Thyroid gland (tissue), 4 donors: ENCODE results near the gene POTEB3. TPM values are rescaled to one million over a fixed set of nuclear protein-coding genes. Genes with fewer than 3 reads are reported as not detected.
"Not testable (repeated sequence)": the region's sequence is repeated elsewhere in the genome, so short reads cannot be mapped to it uniquely, and the experiment has no call there.

Experiments used
- DNase-seq, 2 donors: peaks; one replicate each; pipeline ENCODE4 v3.0.0-alpha.2; 2019
- H3K27ac ChIP-seq, 3 donors: fragments of 200-600 bp; sonication (generic); 1 replicate in 2 of 3; 2 replicates in 1 of 3; pipeline ENCODE4 v1.5.1; 2016 to 2019; ENCODE audit warnings: mild to moderate bottlenecking in 1 of 3, moderate library complexity in 1 of 3
- H3K27me3 ChIP-seq: fragments of 200-600 bp; sonication (generic); one replicate; pipeline ENCODE4 v1.5.1; 2019
- H3K36me3 ChIP-seq, 2 donors: fragments of 200-600 bp; sonication (generic); one replicate each; pipeline ENCODE4 v1.5.1; 2016 to 2019
- H3K4me1 ChIP-seq, 2 donors: fragments of 200-600 bp; sonication (generic); one replicate each; pipeline ENCODE4 v1.5.1; 2017 to 2019
- H3K4me3 ChIP-seq, 3 donors: fragments of 200-600 bp; sonication (generic); replicated peaks in 1 of 3; 1 replicate in 2 of 3; 2 replicates in 1 of 3; pipeline ENCODE4 v1.5.1; 2016; ENCODE audit warnings: mild to moderate bottlenecking in 1 of 3
- H3K9me3 ChIP-seq: fragments of 200-600 bp; sonication (generic); one replicate; pipeline ENCODE4 v1.5.1; 2017
- WGBS, 2 donors: methylation state at CpG; one replicate each; pipeline ENCODE4 v1.1.5; 2017; 5-methylcytosine and 5-hydroxymethylcytosine counted together
- intact Hi-C: fragments of 100-400 bp; cut with DNase I; formaldehyde crosslinking; loops from one replicate; pipeline ENCODE4 v1.15.1; 2023
- total RNA-seq, 4 donors: library from RNA; depleted of rRNA; stranded (reverse); fragments of >200 nt; gene quantifications; one replicate each; pipeline ENCODE4 v1.2.3, GENCODE V29; 2016

POTEB3 gene
- under 1 TPM in 1 of 4 donors, not detected in 3; 0.13 TPM for total RNA-seq

DNA sequence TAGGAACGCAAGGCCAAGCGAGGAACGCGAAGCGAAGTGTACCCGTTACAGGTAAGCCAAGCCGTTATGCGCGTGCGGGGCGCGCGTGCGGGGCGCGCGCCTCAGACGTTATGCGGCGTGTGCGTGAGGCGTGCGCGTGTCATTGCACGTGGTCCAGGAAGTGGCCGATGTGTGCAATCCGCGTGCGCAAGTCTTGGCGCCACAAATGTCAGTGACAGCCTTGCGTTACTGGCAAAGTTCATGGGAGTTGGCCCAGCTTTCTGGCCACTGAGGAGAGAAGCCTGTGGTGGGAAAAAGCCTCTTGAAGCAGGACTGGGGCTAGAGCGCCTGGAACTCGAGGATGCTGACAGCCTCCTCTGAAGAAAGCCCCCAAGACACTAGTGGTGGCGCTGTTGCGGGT is at the start of gene POTEB3:
POTEB3 (minus strand) TSS at position 101 of the 400 bp plus-strand sequence. CDS start 488 bp downstream, outside the sequence.
- H3K27me3 ChIP-seq, H3K4me1 ChIP-seq, intact Hi-C loops, H3K36me3 ChIP-seq, H3K9me3 ChIP-seq, H3K27ac ChIP-seq, H3K4me3 ChIP-seq, DNase-seq: not testable (repeated sequence)
- no CpG with 5 or more reads among the region's 35 CpGs for WGBS, 2 donors

DNA sequence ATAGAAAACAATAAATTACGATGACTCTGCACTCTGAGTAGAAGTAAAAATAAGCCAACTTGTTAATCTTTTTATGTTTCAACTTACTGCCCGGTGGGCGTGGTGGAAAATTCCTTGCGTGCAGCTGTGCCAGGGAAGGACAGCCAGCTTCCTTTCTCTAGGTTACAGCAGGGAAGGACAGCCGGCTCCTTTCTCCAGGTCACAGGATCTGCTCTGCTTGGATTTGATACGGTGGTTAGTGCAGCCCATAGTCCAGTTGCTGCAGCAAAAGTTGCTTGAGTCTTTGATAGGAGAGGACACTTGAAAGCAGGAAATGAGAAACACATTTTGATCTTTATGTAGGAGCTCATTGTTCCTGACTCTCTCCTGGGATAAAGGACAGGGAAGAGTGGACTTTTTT is 13.4 kb upstream of the POTEB3 start:
- WGBS, 2 donors: no CpG with 5 or more reads among the region's 6 CpGs
- DNase-seq, H3K4me1 ChIP-seq, H3K36me3 ChIP-seq, H3K27ac ChIP-seq, H3K9me3 ChIP-seq, intact Hi-C loops, H3K4me3 ChIP-seq, H3K27me3 ChIP-seq: not testable (repeated sequence)

GRCh38 chr15:21451920-21452563 is 11.7 kb upstream of the POTEB3 start:
- intact Hi-C loops, DNase-seq, H3K27me3 ChIP-seq, H3K4me3 ChIP-seq, H3K4me1 ChIP-seq, H3K36me3 ChIP-seq, H3K27ac ChIP-seq, H3K9me3 ChIP-seq: not testable (repeated sequence)
- no CpG with 5 or more reads among the region's 72 CpGs for WGBS, 2 donors

DNA sequence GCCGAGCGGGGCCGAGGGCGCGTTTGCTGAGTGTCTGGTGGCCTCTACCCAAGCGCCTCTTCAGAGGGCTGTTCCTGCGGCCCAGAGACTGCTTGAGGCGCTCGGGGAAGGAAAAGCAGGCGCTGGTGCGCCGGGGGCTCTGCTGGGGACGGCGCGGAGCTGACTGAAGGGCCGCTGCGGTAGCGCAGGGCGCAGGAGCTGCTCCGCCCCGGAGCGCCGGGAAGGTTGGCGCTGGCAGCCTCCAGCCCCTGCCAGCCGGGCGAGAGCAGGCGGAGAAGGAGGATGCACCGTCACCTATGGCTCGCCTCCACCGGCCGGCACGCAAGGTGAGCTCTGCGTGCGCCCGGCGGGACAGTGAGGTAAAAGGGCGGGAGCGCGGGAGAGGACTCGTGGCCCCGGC is 11.2 kb upstream of the POTEB3 start:
- H3K27ac ChIP-seq, H3K4me1 ChIP-seq, H3K27me3 ChIP-seq, DNase-seq, H3K36me3 ChIP-seq, intact Hi-C loops, H3K9me3 ChIP-seq, H3K4me3 ChIP-seq: not testable (repeated sequence)
- no CpG with 5 or more reads among the region's 41 CpGs for WGBS, 2 donors

DNA sequence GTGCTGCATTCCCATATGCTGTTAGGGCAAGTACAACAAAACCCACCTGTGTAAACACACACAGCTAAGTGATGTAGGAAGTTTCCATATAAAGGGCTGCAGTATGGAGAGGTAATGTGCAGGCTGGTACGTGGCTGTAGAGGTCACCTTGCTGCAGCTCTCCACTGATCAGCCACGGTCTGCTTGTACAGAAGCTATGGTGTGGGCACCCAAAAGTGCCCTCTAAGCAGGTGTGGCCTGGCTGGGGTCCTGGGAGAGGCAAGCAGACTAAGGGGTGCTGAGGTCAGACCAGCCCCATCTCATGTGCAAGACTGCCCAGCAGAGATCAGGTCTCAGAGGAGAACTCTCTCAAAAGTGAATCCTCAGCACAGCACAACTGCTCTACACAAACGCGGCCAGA is 32.9 kb downstream of the POTEB3 start:
- H3K36me3 ChIP-seq, H3K9me3 ChIP-seq, H3K27me3 ChIP-seq, H3K27ac ChIP-seq, H3K4me1 ChIP-seq, intact Hi-C loops, H3K4me3 ChIP-seq, DNase-seq: not testable (repeated sequence)
- WGBS, 2 donors: 40% methylated on average over 1 of the region's 4 CpGs; no CpG with 5 or more reads in 1 of the 2 donors

GRCh38 chr15:21401531-21401930 is 38.8 kb downstream of the POTEB3 start:
- H3K4me1 ChIP-seq, H3K27me3 ChIP-seq, intact Hi-C loops, H3K9me3 ChIP-seq, DNase-seq, H3K36me3 ChIP-seq, H3K4me3 ChIP-seq, H3K27ac ChIP-seq: not testable (repeated sequence)
- no CpG with 5 or more reads among the region's 4 CpGs for WGBS, 2 donors

- H3K27ac ChIP-seq, DNase-seq, H3K9me3 ChIP-seq, H3K4me3 ChIP-seq, H3K27me3 ChIP-seq, H3K36me3 ChIP-seq, H3K4me1 ChIP-seq, intact Hi-C loops: not testable (repeated sequence)
- WGBS, 2 donors: no CpG with 5 or more reads among the region's 4 CpGs
Measured at GRCh38 chr15:21399111-21399510, 41.2 kb downstream of the POTEB3 start.

GRCh38 chr15:21398511-21398910 is 41.8 kb downstream of the POTEB3 start:
- H3K27me3 ChIP-seq, H3K4me1 ChIP-seq, DNase-seq, H3K9me3 ChIP-seq, intact Hi-C loops, H3K4me3 ChIP-seq, H3K36me3 ChIP-seq, H3K27ac ChIP-seq: not testable (repeated sequence)
- WGBS, 2 donors: no CpG with 5 or more reads among the region's 5 CpGs

- WGBS, 2 donors: no CpG with 5 or more reads among the region's 2 CpGs
- H3K4me1 ChIP-seq, intact Hi-C loops, H3K4me3 ChIP-seq, H3K9me3 ChIP-seq, DNase-seq, H3K27me3 ChIP-seq, H3K27ac ChIP-seq, H3K36me3 ChIP-seq: not testable (repeated sequence)
Measured at GRCh38 chr15:21397656-21398055, 42.6 kb downstream of the POTEB3 start.

- H3K27ac ChIP-seq, H3K9me3 ChIP-seq, H3K4me3 ChIP-seq, H3K36me3 ChIP-seq, DNase-seq, intact Hi-C loops, H3K4me1 ChIP-seq, H3K27me3 ChIP-seq: not testable (repeated sequence)
- WGBS, 2 donors: 40% methylated on average over 1 of the region's 2 CpGs; no CpG with 5 or more reads in 1 of the 2 donors
Measured at GRCh38 chr15:21397186-21397585, 43.1 kb downstream of the POTEB3 start.

DNA sequence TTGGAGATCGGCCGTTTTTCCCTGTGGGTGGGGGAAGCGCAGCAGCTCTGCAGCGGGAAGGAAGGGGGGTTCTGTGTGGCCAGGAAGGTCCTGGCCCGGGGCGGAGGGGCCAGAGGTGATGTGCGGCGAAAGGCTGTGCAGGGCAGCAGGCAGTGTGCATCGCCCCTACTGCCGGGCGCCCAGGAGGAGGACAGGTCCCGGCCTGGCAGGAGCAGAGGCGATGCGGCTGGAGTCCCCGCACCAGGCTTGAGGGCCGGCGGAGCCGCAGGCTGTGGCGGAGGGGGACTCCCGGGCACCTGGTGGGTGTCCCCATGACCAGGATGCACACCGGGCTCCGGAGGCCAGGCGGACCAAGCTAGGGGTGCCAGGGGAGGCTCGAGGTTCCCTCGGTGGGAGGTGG is 54.3 kb downstream of the POTEB3 start:
- DNase-seq, intact Hi-C loops, H3K4me3 ChIP-seq, H3K36me3 ChIP-seq, H3K4me1 ChIP-seq, H3K27ac ChIP-seq, H3K9me3 ChIP-seq, H3K27me3 ChIP-seq: not testable (repeated sequence)
- WGBS, 2 donors: no CpG with 5 or more reads among the region's 25 CpGs

- H3K36me3 ChIP-seq, H3K4me1 ChIP-seq, H3K4me3 ChIP-seq, H3K9me3 ChIP-seq, intact Hi-C loops, DNase-seq, H3K27ac ChIP-seq, H3K27me3 ChIP-seq: not testable (repeated sequence)
- no CpG with 5 or more reads among the region's 24 CpGs for WGBS, 2 donors
Measured at GRCh38 chr15:21383866-21384485, 56.3 kb downstream of the POTEB3 start.

- H3K9me3 ChIP-seq, intact Hi-C loops, H3K27me3 ChIP-seq, H3K36me3 ChIP-seq, H3K4me1 ChIP-seq, H3K27ac ChIP-seq, DNase-seq, H3K4me3 ChIP-seq: not testable (repeated sequence)
- WGBS, 2 donors: 93% methylated on average over 2 of the region's 18 CpGs; no CpG with 5 or more reads in 1 of the 2 donors
Measured at GRCh38 chr15:21373682-21374081, 66.6 kb downstream of the POTEB3 start.
